Measurements from ENCODE around the gene TSHZ2. TPM values are rescaled to one million over a fixed set of nuclear protein-coding genes. Genes with fewer than 3 reads are reported as not detected.

Gene TSHZ2
- total RNA-seq, 1 donor from 2014 or later: 12.6 TPM

GRCh38 chr20:53091789-53092188, 119.6 kb downstream of the TSHZ2 start:
- no peak overlapping the region for H3K4me3 ChIP-seq
- no peaks in the 10 kb centered on the region for H3K9me3 ChIP-seq
- no peak for DNase-seq
- TF ChIP-seq CTCF (IDR thresholded peaks at IDR 0.05): no peak
- no peaks in the 10 kb centered on the region for H3K4me1 ChIP-seq
- no peak overlapping the region for H3K27ac ChIP-seq
- no peak for ATAC-seq
- no peaks in the 10 kb centered on the region for H3K36me3 ChIP-seq
- intact Hi-C loops (cut with DNase I): no loop called here
- H3K27me3 ChIP-seq (ENCODE audit: low read depth): no peaks in the 10 kb centered on the region

- DNase-seq: no peak
- no peaks in the 10 kb centered on the region for H3K27me3 ChIP-seq (ENCODE audit: low read depth)
- ATAC-seq: no peak
- no peak for TF ChIP-seq CTCF (IDR thresholded peaks at IDR 0.05)
- H3K27ac ChIP-seq: no peak overlapping the region
- H3K9me3 ChIP-seq: no peaks in the 10 kb centered on the region
- no peaks in the 10 kb centered on the region for H3K4me1 ChIP-seq
- no peak overlapping the region for H3K4me3 ChIP-seq
- H3K36me3 ChIP-seq: no peaks in the 10 kb centered on the region
- intact Hi-C loops (cut with DNase I): no loop called here
Measured at GRCh38 chr20:53092772-53093300, 120.7 kb downstream of the TSHZ2 start.

GRCh38 chr20:53097371-53097770, 125.2 kb downstream of the TSHZ2 start:
- DNase-seq (no peak), ATAC-seq (no peak)
- no peak for TF ChIP-seq CTCF (IDR thresholded peaks at IDR 0.05)
- Histone ChIP-seq H3K4me1 (no peaks in the 10 kb centered on the region), H3K36me3 (no peaks in the 10 kb centered on the region), H3K9me3 (no peaks in the 10 kb centered on the region), H3K27ac (no peak overlapping the region), H3K27me3 (ENCODE audit: low read depth) (no peaks in the 10 kb centered on the region), H3K4me3 (no peak overlapping the region)
- intact Hi-C loops (cut with DNase I): no loop called here

- Histone ChIP-seq H3K36me3 (no peaks in the 10 kb centered on the region), H3K4me3 (no peak overlapping the region), H3K27ac (no peak overlapping the region), H3K9me3 (no peaks in the 10 kb centered on the region), H3K4me1 (no peaks in the 10 kb centered on the region), H3K27me3 (ENCODE audit: low read depth) (no peaks in the 10 kb centered on the region)
- TF ChIP-seq CTCF (IDR thresholded peaks at IDR 0.05): no peak
- no peak for DNase-seq
- ATAC-seq: no peak
- intact Hi-C loops (cut with DNase I): no loop called here
Measured at GRCh38 chr20:53097791-53098190, 125.6 kb downstream of the TSHZ2 start.

- H3K9me3 ChIP-seq: no peaks in the 10 kb centered on the region
- H3K36me3 ChIP-seq: no peaks in the 10 kb centered on the region
- ATAC-seq (no peak), DNase-seq (no peak)
- intact Hi-C loops (cut with DNase I): no loop called here
- TF ChIP-seq CTCF (IDR thresholded peaks at IDR 0.05): no peak
- no peak overlapping the region for H3K4me3 ChIP-seq
- H3K27ac ChIP-seq: no peak overlapping the region
- no peaks in the 10 kb centered on the region for H3K4me1 ChIP-seq
- H3K27me3 ChIP-seq (ENCODE audit: low read depth): no peaks in the 10 kb centered on the region
Measured at GRCh38 chr20:53098621-53099020, 126.5 kb downstream of the TSHZ2 start.

- TF ChIP-seq CTCF (IDR thresholded peaks at IDR 0.05): no peak
- DNase-seq (no peak), ATAC-seq (no peak)
- no peaks in the 10 kb centered on the region for H3K36me3 ChIP-seq
- no peak overlapping the region for H3K27ac ChIP-seq
- H3K4me1 ChIP-seq: no peaks in the 10 kb centered on the region
- no peak overlapping the region for H3K4me3 ChIP-seq
- no peaks in the 10 kb centered on the region for H3K27me3 ChIP-seq (ENCODE audit: low read depth)
- no peaks in the 10 kb centered on the region for H3K9me3 ChIP-seq
- intact Hi-C loops (cut with DNase I): no loop called here
Measured at GRCh38 chr20:53099856-53100255, 127.7 kb downstream of the TSHZ2 start.
